HG03442 (cell line): ENCODE results near the gene DEF6.

Experiments
- ATAC-seq: cut with Tn5 transposase; IDR thresholded peaks from one replicate; pipeline ENCODE4 v1.9.1; 2021; ENCODE audit warnings: mild to moderate bottlenecking, moderate library complexity; ENCODE audit not compliant: unreplicated experiment

Gene DEF6

DNA sequence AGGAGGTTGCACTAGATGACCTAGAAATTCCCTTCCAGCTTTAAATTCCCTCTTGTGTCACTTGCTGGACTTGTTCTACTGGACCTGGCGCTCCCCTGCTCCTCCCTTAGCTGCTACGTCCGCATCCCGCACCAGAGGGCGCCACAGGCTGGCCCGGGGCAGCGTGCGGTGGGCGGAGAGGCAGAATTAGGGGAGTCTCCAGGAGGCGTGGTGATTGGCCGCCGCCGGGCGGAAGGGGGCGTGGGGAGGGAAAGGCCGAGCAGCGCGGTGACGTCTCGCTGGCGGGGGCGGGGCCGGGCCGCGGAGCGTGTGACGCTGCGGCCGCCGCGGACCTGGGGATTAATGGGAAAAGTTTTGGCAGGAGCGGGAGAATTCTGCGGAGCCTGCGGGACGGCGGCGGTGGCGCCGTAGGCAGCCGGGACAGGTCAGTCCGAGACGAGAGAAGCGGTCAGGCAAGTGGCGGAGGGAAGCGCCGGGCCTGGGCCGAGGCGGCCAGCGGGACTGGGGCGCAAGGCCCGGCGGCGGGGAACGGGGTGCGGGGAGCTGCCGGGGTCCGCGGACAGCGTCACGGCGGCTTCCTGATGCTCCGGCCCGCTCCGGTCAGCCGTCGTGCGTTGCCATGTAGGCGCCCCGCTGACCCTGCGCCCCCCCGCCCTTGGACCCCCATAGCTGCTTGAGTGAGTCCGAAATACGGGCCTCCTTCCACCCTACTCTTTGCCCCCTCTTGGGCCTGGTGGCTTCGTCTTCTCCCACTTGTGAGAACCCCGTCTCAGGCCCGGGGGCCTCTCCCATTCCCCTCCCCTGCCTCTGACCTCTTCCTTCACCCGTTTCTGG, 44.9 kb downstream of the DEF6 start, which contains the start of gene PPARD:
TSS of gene PPARD (plus strand) at position 301 of the 834 bp plus-strand sequence. CDS start 68,530 bp downstream, outside the sequence.
- peak; percentile 96 for ATAC-seq

DNA sequence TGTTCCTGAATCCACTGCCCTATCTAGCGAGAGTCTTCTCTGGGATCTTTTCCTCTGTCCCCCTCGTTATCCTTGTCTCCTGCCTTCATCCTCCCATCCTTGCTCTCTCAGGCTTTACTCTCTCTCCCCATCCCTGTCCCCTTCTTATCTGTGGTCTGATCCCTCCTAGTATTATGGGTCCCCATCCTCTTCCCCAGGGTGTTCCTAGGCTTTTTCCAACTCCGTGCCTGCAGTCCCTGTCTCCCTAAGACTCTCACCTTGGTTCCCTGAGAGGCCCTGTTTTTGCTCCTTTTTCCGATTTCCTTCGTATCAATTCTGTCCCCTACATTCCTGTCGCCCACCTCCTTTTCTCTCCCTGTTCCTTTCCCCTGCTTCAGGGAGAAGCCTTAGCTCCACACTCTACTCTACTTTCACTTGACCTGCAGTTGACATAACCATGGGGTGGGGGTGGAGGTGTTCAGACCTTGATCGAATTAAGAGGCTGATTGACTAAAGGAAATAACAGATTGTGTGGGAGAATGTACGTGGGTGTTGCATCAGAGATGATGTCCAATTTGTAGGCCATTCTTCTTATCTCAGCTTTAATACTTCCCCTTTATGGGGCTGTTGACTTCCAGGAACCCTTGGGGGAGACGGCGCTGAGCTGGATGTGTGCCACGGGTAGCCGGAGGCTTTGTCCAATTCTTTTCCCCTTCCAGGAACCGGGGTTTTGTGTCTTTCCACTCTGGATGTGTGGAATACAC, 45.6 kb downstream of the DEF6 start:
- ATAC-seq, result no peak

DNA sequence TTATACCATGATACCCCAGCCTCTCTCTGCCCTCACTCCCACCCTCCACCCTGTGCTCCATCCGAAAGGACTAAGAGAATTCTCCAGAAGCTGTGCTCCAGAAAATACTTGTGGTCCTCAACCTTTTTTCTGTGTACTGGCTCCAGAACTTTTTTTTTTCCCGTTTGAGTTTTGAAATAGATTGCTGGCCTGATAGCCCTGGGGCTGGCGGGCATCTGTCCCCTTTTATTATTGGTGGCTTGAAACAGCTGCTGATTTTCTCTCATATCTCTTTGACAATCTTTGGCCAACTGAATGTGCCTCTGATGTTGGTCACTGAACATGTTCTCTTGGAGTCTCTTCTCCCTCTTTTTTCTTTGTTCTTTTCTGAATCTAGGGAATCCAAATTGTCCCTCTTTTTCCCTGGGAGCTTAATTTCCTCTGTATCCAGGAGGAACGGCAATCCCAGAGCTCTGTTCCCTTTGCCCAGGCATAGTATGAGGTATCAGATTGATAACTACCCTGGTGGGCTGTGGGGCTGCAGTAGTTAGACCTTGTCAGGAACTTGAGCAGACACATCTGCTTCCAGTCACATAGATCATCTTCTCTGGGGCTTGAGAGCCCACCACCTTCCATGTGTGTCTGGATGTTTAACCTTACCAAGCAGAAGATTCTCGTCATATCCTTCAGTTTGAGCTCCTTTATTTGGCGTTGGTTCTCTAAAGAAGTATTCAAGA, 46.4 kb downstream of the DEF6 start:
- no peak for ATAC-seq

DNA sequence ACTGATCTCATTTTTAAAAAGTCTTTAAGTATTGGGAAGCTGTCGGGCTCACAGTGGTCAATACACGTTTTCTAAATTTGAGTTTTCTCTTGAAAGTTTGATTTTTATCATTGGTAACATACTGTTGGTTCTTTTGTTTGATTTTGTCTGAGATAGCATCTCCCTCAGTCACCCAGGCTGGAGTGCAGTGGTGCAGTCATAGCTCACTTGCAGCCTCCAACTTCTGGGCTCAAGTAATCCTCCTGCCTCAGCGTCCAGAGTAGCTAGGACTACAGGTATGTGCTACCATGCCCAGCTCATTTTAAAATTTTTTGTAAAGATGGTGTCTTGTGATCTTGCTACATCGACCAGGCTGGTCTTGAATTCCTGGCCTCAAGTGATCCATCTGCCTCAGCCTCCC, 53.8 kb downstream of the DEF6 start:
- no peak for ATAC-seq

DNA sequence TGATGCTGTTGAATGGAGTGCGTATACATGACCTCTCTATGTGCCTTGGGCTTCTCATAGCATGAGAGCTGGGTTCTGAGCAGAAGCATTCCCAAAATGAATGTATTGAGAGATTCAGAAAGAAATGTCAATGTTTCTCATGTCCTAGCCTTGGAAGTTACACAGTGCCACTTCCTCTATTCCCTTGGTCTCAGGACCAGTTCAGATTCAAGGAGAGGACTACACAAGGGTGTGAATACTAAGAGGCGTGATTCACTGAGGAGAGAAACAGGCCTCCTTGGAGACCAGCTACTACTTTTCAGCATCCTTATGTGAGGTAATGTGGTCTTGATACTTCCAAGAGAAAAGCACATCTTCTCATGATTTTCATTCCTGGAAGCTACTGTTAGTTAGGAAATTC, 55.1 kb downstream of the DEF6 start:
- no peak for ATAC-seq

DNA sequence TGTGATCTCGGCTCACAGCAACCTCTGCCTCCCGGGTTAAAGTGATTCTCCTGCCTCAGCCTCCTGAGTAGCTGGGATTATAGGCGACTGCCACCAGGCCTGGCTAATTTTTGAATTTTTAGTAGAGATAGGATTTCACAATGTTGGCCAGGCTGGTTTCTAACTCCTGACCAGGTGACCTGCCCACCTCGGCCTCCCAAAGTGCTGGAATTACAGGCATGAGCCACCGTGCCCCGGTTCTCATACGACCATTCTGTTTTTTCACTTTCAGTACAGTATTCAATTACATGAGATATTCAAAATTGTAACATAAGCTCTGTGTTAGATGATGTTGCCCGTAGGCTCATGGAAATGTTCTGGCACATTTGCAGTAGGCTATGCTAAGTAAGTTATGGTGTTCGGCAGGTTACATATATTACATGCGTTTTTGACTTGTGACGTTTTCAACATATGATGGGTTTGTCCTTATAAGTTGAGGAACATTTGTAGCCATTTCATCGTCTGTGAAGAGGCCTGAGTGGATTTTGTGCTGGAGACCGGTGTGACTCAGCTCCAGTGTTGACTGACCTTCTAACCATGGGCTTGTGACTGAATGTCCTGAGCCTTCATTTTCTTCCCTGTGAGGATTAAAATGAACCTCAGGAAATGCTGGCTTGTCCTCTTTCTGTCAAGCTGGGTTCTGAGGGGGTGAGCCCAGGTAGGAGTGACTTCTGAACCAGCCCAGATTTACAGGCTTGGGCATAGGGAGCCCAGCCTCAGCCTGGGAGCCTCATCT, 56.9 kb downstream of the DEF6 start:
- no peak for ATAC-seq

DNA sequence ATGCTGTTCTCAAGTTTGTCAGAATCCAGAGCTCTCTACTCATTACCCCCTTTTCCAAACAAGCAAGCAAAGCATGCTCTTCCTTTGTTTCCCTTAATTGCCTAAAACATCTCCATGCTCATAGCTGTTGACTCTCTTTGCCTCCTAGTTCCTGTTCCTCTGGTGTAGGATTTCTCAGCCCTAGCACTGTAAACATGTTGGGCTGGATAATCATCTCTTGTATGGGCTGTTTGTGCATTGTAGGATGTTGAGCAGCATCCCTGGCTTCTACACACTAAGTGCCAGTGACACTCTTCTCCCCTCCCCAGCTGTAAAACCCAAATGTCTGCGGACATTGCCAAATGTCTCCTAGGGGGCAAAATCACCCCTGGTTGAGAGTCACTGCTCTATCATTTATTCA, 58.8 kb downstream of the DEF6 start:
- ATAC-seq, result no peak

DNA sequence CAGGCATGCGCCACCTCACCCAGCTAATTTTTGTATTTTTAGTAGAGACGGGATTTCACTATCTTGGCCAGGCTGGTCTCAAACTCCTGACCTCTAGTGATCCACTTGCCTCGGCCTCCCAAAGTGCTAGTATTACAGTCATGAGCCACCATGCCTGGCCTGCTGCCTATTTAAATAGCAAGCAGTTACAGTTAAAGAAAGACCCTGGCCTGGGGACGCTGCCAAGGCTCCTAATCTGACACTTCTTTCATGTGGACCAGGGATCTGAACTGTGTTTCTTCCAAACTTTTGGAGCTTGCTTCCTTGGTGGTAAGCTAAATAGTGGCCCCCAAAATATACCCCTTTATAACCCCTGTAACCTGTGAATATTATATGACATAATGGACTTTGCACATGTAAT, 60.1 kb downstream of the DEF6 start:
- ATAC-seq, result no peak

DNA sequence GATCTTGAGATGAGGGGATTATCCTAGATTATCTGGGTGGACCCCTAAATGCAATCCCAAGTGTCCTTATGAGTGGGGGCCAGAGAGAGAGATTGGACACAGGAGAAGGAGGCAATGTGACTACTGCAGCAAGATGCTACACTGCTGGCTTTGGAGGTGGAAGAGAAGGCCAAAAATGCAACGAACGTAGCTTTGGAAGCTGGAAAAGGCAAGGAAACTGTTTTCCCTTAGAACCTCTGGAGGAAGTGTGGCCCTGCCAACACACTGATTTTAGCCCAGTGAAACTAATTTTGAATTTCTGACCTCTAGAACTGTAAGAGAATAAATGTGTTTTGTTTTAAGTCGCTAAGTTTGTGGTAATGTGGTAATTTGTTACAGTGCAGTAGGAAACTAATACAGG, 60.5 kb downstream of the DEF6 start:
- no peak for ATAC-seq

DNA sequence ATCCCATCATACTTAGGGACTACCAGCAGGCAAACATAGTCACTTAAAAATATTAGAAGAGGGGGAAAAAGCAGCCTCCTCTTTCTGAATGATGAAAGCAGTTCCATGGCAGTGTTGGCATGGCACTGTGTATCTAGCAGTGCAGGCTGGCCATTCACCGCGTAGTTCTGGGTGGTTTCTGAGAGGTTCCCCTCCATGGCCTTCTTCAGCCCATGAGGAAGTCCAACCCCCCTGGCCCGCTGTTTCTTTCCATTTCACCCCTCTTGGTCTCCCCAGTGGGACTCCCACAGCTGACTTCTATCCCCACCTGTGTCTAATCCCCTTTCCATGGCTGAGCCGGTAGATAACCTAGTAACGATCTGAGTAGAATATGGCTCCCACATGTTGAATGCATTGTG, 61.7 kb downstream of the DEF6 start:
- ATAC-seq, result no peak

DNA sequence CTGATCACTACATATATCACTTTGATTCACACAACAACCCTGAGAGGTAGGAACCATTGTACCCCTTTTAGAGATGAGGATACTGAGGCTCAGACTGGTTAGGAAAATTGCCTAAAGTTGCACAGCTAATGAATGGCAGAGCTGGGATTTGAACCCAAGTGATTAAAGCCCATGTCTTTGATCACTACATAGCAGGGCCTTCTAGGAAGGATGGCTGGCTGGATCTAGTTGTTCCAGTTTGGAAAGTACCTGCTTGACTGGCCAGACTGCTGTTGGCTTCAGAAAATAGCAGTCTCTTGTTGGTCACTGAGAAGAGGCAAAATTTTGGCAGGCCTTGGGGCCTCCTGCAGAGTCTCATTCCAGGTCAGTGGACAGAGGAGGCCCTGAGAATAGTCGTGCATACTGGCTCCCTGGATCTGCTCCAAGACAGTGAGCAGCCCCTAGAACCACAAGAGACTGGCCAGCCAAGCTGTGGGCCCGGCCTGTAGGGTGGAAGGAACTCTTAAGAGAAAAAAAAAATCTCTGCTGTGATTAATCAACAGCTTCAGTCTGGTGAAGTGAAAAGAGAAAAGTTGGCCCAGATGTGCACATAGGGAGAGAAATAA, 62.2 kb downstream of the DEF6 start:
- ATAC-seq, result no peak

DNA sequence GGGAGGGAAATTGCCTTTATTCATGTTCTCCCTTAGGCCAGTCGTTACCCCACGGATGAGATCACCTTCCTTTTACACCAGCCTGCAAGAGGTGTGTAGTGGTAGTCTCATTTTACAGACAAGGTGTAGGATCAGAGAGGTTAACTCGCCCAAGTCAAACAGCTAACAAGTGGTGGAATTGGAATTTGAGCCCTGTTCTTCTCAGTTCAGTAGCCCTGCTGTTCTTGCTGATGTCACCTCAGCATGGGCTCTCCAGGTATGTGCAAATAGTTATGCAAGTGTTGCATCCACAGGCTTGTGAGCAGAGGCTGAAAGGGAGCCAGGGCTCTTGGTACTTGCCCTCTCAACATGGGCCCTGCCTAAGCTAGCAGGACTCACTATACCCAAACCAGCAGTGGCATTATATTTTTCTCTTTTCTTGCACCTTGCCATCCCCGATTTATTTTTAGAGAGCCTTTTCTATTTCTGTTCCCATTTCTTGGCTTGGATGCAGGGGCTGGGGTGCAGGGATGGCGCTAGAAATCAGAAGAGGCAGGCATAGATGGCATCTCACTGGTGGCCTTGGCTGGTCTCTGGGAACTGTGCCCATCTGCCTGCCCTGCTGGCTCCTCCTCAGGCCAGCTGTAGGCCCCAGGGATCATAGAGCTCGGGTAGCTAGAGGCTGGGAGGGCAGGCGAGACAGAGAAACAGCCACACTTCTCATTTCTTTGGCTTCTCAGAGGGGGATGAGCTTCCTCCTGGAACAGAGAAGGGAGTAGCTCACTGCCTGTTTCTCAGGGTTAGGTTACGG, 62.9 kb downstream of the DEF6 start:
- no peak for ATAC-seq

DNA sequence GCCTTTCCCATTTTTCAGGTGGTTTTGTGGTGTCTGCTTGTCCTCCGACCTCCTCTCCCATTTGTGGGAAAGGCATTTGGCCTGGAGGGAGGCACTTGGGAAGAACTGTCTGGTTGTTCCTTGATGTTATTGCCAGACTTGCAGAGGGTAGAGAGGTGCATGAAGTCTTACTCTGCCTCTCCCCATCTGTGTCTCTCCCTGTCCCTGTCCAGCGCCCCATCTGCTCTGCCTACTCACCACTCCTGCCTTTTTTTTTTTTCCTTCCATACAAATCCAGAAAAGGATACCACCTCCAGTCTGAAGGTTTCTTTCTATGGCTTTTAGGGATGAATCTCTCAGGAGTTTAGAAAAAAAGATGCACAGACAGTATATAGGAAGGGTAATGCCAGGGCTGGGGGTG, 64.6 kb downstream of the DEF6 start:
- ATAC-seq, result no peak

DNA sequence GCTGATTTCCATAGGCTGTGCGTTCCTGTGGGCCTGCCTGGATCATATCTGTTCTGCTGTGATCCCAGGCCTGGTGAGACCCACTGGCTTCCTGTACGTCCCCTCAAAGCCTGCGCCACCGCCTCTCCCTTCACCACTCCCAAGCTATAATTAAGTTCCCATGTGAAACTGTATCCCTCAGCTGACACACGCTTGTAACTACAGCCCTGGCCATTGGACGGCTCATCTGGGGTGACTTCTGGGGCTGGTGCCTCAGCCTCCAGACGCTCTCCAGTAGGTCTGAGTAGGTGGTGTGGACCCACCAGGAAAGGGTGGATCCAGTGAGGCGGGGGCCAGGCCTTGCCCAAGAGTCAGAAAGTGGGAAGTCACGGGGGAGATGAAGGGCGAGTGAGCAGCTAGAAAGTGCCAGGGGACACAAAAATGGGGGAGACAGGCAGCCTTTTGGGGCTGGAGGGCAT, 65.7 kb downstream of the DEF6 start:
- no peak for ATAC-seq

DNA sequence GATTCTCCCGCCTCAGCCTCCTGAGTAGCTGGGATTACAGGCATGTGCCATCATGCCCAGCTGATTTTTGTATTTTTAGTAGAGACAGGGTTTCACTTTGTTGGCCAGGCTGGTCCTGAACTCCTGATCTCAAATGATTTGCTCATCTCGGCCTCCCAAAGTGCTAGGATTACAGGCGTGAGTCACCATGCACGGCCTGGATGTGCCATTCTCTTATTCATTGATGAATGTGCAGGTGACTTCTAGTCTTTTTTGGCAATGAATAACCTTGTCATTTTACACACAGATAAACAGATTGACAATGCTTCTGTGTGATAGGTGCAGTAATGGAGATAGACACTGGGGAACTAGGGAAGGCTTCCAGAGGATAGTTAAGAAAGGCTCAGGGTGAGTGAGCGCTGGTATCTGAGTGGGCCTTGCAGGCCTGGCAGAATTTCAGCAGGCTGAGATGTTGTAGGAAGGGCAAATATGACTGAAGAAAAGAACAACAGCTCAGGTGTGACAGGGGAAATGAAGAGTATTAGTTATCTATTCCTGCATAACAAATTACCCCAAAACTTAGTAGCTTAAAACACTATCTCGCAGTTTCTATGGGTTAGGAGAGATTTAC, 68.1 kb downstream of the DEF6 start:
- ATAC-seq, result no peak

DNA sequence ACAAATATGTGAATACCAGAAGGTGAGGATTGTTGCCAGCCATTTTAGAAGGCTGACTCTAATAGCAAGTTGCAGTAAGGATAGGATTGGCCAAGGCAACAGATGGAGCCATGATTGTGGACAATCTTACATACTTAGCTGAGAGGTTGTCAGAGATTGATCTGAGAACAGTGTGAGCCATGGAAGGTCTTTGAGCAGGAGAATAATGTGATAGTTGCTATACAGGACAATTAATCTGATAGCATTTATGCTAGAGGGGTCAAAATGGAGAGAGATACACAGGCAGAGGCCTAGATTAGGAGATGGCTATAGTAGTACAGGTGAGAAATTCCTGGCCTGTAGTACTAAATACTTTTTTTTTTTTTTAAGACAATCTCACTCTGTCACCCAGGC, 68.6 kb downstream of the DEF6 start:
- ATAC-seq, result no peak

DNA sequence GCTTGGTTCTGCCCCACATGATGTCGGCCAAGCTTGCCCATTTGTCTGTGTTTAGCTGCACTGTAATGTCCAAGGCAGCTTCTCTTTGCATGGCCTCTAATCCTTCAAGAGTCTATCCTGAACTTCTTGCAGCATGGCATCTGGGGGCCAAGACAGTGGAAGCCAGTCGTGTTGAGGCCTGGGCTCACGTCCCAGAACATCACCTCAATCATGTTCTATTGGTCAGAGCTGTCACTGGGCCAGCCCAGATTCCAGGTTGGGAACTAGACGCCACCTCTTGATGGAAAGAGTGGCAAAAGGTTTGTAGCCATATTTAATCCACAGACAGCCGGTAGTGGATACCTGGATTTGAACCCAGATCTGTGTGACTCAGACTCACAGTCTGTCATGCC, 70.0 kb downstream of the DEF6 start:
- no peak for ATAC-seq

DNA sequence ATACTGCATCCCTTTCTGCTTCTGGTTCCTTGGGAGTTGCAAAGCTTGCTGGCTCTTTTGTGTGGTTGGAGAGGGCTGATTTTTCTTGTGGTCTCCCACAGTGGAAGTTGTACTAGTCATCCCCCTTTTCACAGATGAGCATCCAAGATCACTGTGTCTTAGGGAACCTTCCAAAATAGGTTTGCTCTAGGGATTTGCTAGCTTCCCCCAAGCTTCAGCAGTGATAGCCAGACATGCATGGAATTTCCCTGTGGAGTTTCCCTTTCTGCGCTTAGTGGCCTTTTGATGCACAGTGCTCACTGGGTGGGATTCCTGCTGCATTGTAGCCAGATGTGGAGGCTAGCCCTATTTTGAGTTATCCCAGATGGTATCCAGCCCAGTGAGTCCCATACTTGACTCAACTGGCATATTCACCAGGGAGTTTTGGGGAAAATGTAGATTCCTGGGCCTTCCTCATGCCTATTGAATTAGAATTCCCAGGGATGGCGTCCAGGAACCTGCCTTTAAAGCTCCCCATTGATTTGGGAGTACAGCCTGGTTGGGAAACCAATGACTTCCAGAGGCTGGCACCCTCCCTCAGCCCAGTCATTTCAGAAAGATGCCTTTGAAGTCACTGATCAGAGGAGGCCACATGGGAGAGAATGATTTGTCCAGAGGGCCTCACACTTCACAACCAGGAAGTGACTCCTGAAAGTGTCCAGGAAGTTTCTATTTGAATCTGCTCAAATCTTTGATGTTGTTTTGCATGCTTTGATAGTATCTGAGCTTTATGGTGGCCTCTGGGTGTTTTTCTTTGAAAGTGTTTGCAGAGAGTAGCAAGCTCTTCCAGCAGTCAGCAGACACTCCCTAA, 70.6 kb downstream of the DEF6 start:
- ATAC-seq, result no peak
